Esophagus muscularis mucosa (tissue), 3 donors: ENCODE data around the gene CSNK1D.

ENCODE experiments used
- CTCF ChIP-seq, 3 experiments: fragments of 200-600 bp in 2 of 3; fragments of 450-650 bp in 1 of 3; sonication (generic) in 2 of 3; IDR thresholded peaks; one replicate each; pipeline ENCODE4 v1.5.1; 2017 to 2019; ENCODE audit warnings: antibody characterized with exemption in 3 of 3, mild to moderate bottlenecking in 2 of 3, moderate library complexity in 1 of 3
- POLR2A ChIP-seq: fragments of 450-650 bp; IDR thresholded peaks from one replicate; pipeline ENCODE4 v1.6.1; 2017; ENCODE audit warnings: antibody characterized with exemption, moderate library complexity, mild to moderate bottlenecking, low read depth
- POLR2AphosphoS5 ChIP-seq, 2 donors: sonication (generic); formaldehyde crosslinking; IDR thresholded peaks; one replicate each; pipeline ENCODE4 v1.6.1; 2017; ENCODE audit warnings: antibody characterized with exemption in 2 of 2

DNA sequence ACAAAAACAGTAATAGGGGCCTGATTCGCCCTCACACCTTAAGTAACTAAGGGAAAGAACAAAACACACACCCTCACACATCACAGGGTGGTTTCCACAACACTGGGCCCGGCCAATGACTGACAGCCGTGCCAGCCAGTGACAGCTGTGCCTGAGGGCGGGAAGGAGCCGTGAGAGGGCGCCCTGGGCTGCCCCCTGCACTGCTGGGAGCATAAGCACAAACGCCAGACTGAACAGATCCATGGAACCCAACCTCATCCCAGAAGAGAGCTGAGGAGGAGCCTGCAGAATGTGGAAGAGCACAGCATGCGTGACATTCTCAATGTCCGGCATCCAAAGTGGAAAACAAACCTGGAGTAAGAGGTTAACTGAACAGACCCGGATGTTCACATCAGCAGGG, 16.0 kb downstream of the CSNK1D start:
- TF ChIP-seq CTCF (IDR thresholded peaks at IDR 0.05) (no peak), POLR2A (no peak), POLR2AphosphoS5 (IDR thresholded peaks at IDR 0.05) (peak in 1 of 2 donors; percentile 8)
